ENCODE results near the gene LTB4R.
A peak's percentile ranks its signal among the peaks of the same experiment; 100 is the strongest.

LTB4R gene

DNA sequence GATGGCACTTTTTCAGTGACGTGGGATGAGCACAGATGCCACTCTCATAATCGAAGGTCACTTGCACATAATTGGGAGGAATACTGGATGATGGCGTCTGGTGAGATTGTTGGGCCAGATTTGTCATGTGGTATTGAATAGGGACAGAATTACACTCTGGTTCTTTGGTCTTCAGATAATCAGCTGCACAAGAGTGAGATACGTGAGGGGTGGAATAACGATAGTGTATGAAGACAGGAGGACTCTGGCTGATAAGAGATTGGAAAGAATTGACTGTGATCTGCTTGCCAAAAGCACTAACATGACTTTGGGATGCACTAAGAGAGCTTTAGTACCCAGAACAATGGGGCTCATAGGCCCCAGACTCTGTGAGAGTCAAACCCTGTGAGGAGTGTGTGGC lies 32.9 kb upstream of the LTB4R start:
- DNase-seq: no peak

DNA sequence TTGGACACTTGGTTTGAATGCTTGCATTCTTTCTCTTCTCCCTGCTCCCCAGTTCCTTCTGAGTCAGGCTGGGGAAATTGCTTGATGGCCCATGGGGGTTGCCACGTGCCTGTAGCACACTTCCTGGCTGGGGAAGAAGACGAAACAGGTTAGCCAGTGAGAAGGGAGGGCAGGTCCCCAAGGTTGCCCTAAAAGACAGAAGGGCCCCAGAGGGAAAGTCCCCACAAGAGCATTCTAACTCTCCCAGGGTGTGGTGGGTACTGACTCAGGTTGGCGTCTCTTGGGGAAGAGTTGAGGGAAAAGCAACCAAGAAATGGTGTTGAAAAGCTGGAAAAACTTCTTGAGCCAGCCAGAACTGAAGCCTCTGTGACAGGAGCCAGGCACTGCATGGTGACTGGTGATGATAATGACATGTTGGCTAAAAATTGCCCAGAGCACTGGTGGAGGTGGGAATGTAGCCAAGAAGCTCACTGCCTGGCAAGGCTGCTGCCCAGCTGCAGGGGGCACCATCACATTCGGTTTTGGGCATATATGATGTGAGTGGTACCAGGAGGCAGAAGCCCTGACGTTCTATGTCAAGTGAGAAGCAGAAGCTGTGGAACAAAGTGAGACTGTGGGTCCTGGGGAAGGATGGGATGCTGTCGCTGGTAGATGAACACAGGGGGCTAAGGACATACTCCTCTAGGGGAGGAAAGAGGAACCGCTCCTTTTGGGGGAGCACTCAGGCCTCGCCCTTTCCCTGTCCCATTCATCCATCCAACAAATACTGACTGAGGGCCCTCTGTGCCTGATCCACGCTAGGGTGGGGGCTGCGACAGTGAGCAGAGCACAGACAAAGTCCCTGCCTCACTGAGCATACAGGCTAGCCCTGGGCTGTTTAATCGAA lies 31.8 kb upstream of the LTB4R start:
- peak in 34 of 56 donors; percentile 7 to 65 (median 34) for DNase-seq

DNA sequence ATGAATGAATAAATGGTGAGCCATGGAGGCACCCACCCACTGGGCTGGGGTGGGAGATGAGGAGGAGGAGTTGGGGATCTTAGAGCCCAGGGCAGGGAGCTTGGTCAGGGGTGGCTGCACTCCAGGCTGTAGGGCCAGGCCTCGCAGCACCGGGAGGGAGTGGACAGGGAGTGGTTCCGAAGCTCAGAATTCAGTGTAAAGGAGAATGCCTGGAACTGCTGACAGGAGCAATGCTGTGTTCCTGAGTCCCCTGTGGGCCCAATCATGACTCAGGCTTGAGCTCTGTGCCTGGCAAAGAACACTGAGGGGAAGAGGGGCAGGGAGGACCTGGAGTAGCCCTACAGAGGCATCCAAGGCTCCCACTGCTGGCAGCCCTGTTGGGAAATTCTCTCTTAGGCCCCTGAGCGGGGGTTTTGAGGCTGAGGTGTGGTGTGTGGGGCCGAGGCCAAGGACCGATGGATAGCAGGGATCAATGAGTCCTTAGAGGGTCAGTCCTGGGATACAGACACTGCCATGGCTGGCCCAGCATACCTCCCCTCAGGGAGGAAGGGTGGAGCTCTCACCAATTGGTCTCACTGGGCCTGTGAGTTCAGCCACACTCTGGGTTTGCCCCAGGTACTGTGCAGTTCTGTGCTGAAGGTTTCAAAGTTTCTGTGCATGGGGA lies 30.4 kb upstream of the LTB4R start:
- DNase-seq: no peak

DNA sequence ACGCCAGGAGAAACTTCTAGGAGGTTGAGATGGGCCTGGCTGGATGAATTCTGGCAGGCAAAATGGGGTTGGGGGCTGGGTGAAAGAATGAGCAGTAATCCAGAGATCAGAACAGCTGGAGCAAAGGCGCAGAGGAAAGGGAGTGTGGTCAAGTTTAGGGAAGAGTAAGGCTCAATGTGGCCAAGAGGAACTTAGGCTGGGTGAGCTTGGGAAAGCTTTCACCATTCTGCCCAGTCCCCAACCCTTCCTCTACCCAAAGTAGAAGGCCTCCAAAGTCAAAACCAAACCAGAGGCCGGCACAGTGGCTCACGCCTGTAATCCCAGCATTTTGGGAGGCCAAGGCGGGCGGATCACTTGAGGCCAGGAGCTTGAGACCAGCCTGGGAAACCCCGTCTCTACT lies 29.7 kb upstream of the LTB4R start:
- DNase-seq: no peak

DNA sequence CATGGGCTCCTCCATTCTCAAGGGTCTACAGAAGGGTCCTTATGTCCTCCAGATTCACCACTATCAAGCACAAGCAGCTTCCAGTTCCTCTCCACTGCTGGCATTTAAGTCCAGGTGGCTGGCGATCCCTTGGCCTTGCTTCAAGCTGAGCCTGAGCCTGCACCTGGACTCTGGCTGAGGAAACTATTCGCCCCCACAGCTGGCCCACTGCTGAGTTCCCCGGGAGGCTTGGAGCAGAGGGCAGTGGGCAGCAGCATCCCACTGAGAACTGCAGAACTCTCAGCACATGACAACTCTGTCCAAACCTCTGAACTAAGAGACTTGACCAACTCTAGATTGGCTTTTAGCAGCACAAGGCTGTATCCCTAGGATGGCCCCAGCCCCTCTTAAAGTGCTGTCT lies 28.6 kb upstream of the LTB4R start:
- DNase-seq: no peak

DNA sequence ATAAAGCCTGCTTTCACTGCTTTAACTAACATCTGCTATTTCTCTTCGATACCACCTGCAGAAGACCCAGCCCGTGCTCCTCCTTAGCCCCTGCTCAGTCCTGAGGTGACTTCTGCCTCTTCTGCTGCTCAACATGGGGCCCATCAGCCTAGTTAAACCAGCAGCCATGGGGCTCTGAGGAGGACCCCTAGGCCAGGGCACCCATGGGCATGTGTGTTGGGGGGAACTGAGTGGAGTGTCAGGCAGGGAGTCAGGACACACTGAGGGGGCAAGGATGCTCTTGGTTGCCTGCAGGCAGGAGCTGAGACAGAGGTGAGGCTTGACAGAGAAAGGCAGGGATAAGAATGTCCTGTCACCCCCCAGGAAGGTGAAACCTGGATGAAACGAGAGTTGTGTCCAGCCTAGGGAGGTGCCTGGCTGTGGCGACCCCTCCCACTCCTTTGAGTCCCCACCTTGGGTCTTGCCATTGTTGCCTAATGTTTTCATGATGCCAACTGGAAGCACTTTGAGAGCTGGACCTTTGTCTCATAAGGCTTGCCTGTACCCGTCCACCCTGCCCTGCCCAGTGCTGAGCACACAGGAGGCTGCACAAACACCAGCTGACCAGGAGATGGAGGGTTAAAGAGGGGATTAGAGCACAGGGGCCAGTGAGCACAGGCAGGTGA lies 27.4 kb upstream of the LTB4R start:
- DNase-seq: no peak

DNA sequence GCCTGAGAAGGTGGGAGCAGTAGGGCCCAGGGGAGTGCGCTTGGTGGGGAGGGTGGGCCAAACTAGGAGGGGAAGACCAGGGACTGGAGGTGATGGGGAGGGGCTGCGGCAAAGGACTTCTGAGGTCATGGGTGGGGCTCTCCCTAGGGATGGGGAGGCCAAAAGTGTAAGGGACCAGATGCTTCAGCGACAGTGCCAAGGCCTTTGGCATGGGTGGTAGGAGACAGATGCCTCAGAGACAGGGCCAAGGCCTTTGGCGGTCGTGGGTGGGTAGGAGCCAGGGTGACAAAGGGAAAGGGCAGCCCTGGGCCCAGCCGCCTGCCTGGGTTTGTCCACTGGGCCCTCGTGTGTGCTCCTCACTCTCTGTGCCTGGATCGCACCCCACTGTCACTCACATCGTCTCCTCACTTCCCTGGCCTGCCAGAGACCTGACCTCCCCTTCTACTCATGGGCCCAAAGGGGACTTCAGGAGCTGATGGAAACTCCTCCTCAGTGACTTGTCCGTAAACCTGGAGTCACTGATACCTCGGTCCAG lies 26.7 kb upstream of the LTB4R start:
- DNase-seq: no peak

DNA sequence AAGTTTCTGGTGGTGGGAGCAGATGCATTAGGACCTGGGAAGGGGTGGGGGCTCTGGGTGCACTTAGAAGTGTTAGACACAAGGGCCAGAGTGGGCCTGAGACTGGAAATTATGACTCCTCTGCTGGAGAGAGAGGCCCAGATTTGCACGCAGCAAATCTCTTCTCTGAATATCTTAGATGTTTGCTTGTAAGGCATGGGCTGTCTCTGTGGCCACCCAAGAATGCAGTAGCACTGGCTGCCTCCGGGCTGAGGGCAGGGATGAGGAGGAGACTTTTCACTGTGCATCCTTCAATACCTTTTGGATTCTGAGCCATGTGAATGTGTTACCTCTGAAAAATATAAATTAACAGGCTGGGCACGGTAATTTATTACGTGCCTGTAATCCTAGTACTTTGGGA lies 26.0 kb upstream of the LTB4R start:
- DNase-seq: no peak

DNA sequence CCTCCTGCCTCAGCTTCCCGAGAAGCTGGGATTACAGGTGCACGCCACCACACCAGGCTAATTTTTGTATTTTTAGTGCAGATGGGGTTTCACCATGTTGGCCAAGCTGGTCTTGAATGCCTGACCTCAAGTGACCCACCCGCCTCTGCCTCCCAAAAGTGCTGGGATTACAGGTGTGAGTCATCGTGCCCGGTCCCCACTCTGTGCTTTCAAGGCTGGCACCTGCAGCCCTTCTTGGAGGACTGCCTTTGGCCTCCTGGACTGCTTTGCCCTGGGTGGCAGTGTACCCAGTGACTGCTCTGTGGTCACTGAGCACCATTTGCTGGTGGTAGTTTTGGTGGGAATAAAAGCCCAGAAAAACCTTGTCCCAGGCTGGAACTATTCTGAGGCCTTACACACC lies 24.3 kb upstream of the LTB4R start:
- DNase-seq: no peak

DNA sequence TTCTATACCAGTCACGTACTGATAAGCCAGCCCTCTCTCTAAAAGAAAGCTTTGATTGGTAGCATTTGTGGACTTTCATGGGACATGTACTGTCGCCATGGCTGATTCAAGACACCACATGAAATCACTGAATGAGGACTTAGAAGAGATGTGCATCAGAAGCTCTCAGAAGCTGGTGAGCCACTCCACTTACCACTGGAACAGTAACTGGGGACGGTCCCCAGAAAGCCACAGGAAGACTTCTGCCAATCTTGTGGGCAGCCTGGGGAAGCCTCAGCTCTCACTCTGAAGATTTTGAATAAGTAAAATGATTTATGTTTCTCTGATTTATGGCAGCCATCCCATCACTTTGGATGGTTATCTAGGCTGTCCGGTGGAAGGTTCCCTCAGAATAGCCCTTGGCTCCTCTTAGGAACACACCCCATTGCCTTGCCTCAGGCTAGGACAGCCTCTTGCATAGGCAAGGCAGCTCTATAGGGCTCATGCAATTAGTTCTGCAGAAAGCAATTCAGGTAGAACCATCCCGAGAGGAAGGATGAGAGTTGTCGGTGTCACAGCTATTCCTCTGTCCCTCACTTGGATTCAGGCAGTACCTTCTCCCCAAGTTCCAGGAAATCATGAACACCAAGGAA lies 21.5 kb upstream of the LTB4R start:
- no peak for DNase-seq

DNA sequence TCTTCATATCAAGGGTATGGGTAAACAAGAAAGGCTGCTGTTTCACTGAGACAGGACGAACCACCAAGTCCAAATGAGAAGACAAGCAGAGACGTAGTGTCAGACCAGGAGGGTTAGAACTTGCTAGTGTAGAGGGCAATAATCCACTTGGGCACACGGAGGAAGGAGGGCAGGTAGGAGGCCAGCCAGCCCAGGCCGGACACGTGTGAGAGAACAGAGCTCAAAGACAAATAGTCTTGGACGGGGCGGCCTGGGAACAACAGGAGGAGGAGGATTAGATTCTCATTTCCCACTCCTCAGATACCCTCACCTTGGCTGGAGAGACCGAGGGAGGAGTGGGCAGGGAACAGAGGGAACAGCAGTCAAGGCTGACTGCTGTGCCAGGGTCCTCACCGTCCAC lies 20.6 kb upstream of the LTB4R start:
- no peak for DNase-seq

DNA sequence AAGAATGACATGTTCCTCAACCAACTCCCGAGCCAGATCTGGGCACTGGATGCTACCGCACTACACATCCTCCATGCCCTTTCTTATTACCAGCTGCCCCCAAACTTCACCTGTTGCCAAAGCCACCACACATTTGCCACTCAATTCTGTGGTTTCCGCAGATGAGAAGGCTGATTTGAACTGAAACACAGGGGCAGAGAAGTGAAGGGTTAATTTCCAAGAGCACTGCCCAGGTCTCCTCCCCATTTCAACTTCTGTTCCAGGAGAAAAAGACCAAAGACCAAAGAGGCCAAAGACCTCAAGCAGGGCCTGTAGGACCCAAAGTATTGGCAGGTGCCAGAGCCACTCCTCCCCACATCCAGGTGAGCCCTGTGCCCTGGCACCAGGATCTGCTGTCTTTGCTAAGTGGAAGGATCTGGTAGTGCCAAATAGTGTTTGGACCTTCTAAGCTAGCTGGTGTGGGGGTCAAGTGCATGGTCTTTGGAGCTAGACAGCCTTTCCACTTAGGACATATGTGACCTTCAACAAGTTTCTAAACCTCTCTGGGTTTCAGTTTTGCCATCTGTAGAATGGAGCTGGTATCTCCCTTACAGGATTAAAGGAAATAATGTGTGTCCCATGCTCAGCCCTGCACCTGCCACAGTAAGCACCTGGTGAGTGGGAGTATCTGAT lies 19.7 kb upstream of the LTB4R start:
- DNase-seq: no peak

DNA sequence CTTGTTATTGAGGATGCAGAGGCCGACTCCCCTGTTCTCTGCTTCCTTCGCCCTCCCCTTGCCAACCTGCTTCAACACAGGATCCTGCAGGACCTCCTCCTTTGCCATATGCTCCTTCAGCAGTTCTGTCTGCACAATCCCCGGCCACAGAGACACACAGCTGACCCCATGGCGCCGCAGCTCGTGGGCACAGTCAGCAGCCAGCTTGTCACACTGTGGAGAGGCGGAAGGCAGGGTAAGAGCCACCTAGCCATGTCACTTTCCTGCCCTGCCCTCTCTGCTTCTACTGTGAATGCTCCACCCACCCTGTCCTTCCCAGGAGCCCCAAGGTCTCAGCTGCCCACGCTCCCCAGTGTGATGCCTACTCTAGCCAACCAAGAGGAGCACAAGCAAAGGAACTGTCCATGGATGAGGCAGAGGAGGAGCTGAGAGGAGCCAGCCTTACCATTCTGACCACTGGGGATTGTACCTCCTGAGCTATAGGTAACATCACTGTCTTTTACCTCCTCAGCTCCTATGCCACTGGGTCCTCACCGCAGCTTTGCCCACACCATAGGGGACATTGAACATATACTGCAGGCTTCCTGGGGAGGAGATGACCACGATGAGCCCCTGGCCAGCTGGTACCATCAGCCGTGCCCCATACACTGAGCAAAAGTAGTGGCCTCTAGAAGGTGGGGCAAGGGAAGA lies 19.0 kb upstream of the LTB4R start:
- no peak for DNase-seq

DNA sequence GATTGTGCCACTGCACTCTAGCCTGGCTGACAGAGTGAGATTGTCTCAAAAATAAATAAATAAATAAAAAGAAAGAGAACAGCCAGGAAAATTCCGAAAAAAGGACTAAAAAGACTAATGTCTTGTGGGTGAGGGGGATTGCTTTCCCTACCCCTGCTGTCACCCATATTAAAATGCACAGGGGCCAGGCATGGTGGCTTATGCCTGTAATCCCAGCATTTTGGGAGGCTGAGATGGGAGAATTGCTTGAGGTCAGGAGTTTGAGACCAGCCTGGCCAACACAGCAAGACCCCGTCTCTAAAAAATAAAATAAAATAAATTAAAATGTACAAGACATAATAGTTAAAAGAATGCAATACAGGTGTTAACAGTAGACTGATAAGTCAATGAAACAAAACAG lies 17.8 kb upstream of the LTB4R start:
- DNase-seq: no peak

DNA sequence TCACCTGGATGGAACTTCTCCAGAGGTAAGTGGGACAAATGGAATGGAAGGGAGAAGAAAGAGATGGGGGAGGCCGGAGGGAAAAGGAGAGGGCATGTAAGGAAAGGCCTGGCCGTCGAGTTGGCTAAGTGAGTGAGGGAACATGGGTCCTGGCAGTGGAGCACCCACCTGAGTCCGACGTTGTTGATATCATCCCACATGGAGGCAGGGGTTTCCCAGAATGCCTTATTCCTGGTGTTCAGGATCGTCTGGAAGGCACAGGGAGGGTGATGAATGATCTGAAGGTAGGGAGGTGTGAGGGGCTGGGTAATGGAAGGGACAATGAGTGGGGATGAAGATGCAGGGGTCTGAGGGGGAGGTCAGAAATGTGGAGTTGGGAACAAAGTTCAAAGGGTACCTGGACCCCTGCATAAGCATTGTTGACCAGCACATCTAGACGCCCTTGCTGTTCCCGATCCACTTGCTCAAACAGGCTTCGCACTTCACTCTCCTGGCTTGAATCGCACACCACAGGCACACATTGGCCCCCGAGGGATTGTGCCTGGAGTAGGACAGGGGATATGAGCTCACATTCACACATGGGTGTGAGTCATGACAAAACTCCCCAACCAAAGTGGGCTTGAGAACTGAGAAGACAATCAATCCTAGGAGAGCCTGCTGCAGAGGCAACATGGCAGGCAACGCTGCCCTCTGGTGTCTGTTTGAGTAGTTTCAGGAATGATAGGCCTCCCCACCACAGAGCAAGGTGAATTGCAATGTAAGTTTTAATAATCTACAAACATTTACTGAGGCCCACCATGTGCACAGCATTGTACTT lies 14.8 kb upstream of the LTB4R start:
- peak in 36 of 56 donors; percentile 9 to 76 (median 40) for DNase-seq

DNA sequence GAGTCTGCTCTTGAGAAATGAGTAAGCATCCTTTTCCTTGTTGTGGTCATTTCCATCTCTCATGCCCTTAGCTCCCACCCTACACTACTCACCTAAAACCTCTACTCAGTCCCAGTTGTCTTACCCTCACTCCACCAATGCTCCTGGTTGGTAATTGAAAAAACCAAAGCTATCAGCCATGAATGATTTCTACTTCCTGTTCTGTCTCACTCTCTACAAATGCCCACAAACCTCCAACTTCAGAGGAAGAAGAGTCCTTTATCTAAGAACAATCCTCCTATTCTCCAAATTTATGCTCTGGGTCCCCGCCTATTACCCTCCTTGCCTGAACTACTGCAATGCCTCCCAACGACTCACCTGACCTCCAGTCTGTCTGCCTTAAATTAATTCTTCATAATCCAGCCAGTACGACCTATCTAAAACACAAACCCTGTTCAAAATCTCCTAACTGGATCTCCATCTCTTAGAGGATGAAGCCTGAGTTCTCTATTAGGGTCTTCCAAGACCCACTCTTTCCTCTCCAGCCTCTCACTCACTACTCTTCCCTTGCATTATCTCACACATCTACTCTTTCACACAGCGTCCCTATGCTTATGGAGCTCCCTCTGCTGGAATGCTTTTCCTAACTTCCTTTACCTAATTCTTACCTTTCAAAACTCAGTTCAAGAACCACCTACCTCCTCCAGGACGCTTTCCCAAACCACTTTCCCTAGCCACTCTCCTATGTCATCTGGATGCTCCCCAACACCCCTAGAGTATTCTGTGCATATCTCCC lies 13.9 kb upstream of the LTB4R start:
- no peak for DNase-seq

DNA sequence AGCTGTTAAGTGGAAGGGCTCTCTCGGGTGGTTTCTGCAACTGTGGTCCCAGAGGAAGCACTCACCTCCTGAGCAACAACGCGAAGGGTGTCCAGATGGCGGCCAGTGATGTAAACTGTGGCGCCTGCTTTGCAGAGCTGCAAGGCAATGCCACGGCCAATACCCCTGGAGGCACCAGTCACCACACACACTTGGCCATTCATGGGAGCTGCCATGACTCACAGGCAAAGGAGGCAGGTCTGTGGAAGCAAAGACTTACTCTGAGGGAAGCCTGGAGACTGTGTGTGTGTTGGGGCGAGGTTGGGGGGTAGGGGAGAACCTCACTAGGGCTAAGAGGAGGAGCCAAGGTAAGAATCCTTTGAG lies 12.4 kb upstream of the LTB4R start:
- peak in 2 of 56 donors; percentile 20 to 21 for DNase-seq

DNA sequence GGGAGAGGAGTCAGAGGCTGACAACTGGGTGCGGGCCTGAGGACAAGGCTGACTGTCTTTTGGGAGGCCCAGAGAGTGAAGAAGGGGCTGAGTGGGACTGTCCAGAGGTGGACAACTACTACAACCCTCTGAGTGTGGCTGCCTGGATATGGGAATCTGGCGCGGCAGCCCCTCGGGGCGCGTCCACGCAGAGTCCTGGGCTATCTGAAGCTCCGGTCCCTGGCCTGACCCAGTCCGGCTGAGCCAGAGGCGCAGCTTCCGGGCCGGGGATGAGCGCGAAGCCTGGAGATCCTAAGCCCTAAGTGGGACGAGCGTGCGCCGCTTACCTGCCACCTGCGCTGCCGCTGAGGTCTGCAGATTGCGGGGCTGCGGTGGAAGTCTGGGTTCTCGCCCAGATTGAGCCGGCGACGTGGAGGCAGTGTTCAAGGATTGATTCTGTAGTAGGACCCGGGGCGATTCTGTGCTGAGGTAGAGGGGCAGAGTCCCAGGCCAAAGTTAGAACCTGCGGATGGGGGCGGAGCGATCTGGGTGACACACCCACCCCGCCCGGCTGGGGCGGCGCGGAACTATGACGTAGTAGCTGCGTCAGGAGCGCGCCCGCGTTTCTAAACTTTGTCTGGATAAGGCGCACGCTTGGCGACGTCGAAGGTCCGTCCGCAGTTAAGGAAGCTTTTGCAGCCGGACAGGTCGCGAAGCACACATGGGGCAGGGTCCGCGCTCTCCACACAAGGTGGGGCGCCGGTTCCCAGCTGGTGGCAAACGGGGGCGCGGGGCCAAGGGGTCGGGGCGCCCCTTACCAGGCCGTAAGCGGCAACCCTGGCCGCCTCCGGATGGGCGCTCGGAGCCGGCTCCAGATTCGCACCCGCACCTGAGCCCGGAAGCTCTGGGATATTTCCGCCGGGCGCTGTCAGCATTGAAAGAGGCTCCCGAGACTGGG lies 11.8 kb upstream of the LTB4R start, which contains the start of the genes DHRS1 and NOP9:
Gene DHRS1, minus strand, starts transcription at position 526 of the 937 bp plus-strand sequence. CDS start 674 bp downstream, outside the sequence.
Gene NOP9, plus strand, starts transcription at position 596 of the 937 bp plus-strand sequence. Its CDS starts 105 bp downstream, at position 701.
- DNase-seq: peak; percentile 23 to 93 (median 76)
